ENCODE measurements around the gene ANKRD28.

GRCh38 chr3:15690230-15690629 is 107.5 kb downstream of the ANKRD28 start:
- TF ChIP-seq CTCF (conservative IDR thresholded peaks at IDR 0.05) (no peak), ZFX (IDR thresholded peaks at IDR 0.05) (no peak)

All from C4-2B (cell line).